Measurements from ENCODE around the gene MIOX. TPM values are rescaled to one million over a fixed set of nuclear protein-coding genes. Genes with fewer than 3 reads are reported as not detected.

The MIOX gene
- total and polyA plus RNA-seq, 2 donors (not counting 3 experiments of a cell fraction or from before 2014, with no cell fraction given) = not detected

DNA sequence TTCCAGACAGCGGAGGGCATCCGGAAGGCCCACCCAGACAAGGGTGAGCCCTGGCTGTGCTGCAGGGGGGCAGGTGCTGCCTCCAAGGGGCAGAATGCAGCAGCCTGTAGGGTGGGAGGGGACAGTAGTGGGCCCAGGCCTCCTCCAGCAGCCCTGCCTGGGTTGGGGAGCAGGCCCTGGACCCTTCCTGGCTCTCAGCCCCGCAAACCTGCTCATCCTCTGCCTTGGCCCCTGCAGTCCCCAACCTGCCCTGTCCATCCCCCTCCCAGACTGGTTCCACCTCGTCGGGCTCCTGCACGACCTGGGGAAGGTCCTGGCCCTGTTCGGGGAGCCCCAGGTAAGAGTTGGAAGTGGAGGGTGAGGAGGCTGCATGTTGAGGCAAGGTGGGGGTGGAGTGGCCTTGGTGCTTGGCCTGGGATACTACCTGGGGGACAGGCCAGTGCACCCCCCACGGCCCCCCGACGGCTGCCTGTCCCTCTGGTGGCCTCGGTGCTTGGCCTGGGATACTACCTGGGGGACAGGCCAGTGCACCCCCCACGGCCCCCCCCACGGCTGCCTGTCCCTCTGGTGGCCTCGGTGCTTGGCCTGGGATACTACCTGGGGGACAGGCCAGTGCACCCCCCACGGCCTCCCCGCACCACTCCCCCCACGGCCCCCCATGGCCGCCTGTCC lies 1.5 kb downstream of the MIOX start:
- no peak overlapping the region for H2AFZ ChIP-seq (ENCODE audit: low read depth, low read length)
- TF ChIP-seq MYC (IDR thresholded peaks at IDR 0.05; ENCODE audit: low read depth, low read length) = no peak
- no peak for TF ChIP-seq POLR2A (IDR thresholded peaks at IDR 0.05; ENCODE audit: low read depth, low read length)
- TF ChIP-seq FOS (IDR thresholded peaks at IDR 0.05; ENCODE audit: borderline replicate concordance, insufficient read depth, low read length) = no peak
- no peak for TF ChIP-seq CTCF (IDR thresholded peaks at IDR 0.05; ENCODE audit: extremely low read depth in 1 of 2, insufficient read depth in 1 of 2, low read depth in 1 of 2, low read length in 2 of 2)
- TF ChIP-seq MAX (IDR thresholded peaks at IDR 0.05; ENCODE audit: insufficient read depth, insufficient read length) = no peak
- TF ChIP-seq JUN (IDR thresholded peaks at IDR 0.05; ENCODE audit: borderline replicate concordance, insufficient read depth, insufficient read length, low read depth) = no peak
- TF ChIP-seq EZH2 (IDR thresholded peaks at IDR 0.05; ENCODE audit: borderline replicate concordance, low read depth, low read length, severe bottlenecking) = no peak
- no peak for TF ChIP-seq POLR2AphosphoS5 (IDR thresholded peaks at IDR 0.05; ENCODE audit: insufficient read depth, low read depth, low read length)
- no peak for TF ChIP-seq GATA2 (IDR thresholded peaks at IDR 0.05; ENCODE audit: insufficient read depth, insufficient read length, low read depth, low read length)
- H4K20me1 ChIP-seq (replicated peaks; ENCODE audit: control insufficient read depth, extremely low read depth, insufficient read depth, low read length) = no peaks in the 10 kb centered on the region
- H3K79me2 ChIP-seq (ENCODE audit: control insufficient read depth, insufficient read depth, low read length) = no peaks in the 10 kb centered on the region
- POLR2A ChIA-PET = no interaction called here
- FAIRE-seq = no peak
- no peaks in the 10 kb centered on the region for H3K4me1 ChIP-seq (ENCODE audit: control insufficient read depth, extremely low read depth, insufficient read depth, low read length)
- DNase-seq (ENCODE audit: low read depth, low spot score) = no peak
- H3K4me3 ChIP-seq (replicated peaks in 1 of 3; ENCODE audit: insufficient read depth in 1 of 3, low read depth in 1 of 3, low read length in 3 of 3) = no peak overlapping the region
- no peak overlapping the region for H3K4me2 ChIP-seq (ENCODE audit: insufficient read depth, low read length)
- H3K27me3 ChIP-seq (ENCODE audit: control insufficient read depth in 2 of 2, insufficient read depth in 2 of 2, low read length in 2 of 2) = no peaks in the 10 kb centered on the region
- no peaks in the 10 kb centered on the region for H3K9me1 ChIP-seq (replicated peaks; ENCODE audit: control insufficient read depth, extremely low read depth, insufficient read depth, low read length)
- H3K36me3 ChIP-seq (ENCODE audit: control insufficient read depth in 2 of 2, extremely low read depth in 1 of 2, insufficient read depth in 2 of 2, low read length in 2 of 2) = no peaks in the 10 kb centered on the region
- H3K9me3 ChIP-seq (replicated peaks; ENCODE audit: control insufficient read depth, insufficient read depth, low read length) = no peaks in the 10 kb centered on the region
- dilution Hi-C loops (cut with MboI; ENCODE audit: extremely low pct_ligation_motif_present, low sequenced_read_pairs) = no loop called here
- BruUV-seq (replicated peaks) = no TSS peak
- H3K9ac ChIP-seq (replicated peaks; ENCODE audit: extremely low read depth, insufficient read depth, low read length) = no peak overlapping the region
- CTCF ChIA-PET = no interaction called here
- H3K27ac ChIP-seq (ENCODE audit: insufficient read depth, low read depth, low read length) = no peak overlapping the region
- intact Hi-C loops (cut with micrococcal nuclease) = no loop called here
